Measurements from ENCODE around the gene ALDH16A1.
"Not testable (repeated sequence)": the region's sequence is repeated elsewhere in the genome, so short reads cannot be mapped to it uniquely, and the experiment has no call there.

- not testable (repeated sequence) for TF ChIP-seq EZH2 (IDR thresholded peaks at IDR 0.05; ENCODE audit: borderline replicate concordance, low read depth, low read length, severe bottlenecking); CTCF (IDR thresholded peaks at IDR 0.05; ENCODE audit: extremely low read depth in 1 of 2, insufficient read depth in 1 of 2, low read depth in 1 of 2, low read length in 2 of 2)
Observed at GRCh38 chr19:49461130-49461529, 8.1 kb downstream of the ALDH16A1 start.
